Liver (tissue), 9 donors: ENCODE results near the gene OR52R1. TPM values are rescaled to one million over a fixed set of nuclear protein-coding genes. Genes with fewer than 3 reads are reported as not detected.

Source experiments
- DNase-seq: peaks from one replicate; pipeline ENCODE4 v3.0.0-alpha.2; 2017; ENCODE audit warnings: low spot score
- H3K27ac ChIP-seq, 2 donors: one replicate each; pipeline ENCODE4 v1.7.0; 2013; ENCODE audit warnings: inconsistent platforms in 2 of 2, low read length in 2 of 2, control low read depth in 1 of 2, low read depth in 1 of 2, mild to moderate bottlenecking in 1 of 2
- H3K27me3 ChIP-seq, 4 donors: one replicate each; pipeline versions ENCODE4 v1.6.1 to v1.7.0; 2013; ENCODE audit warnings: low read length in 3 of 4, inconsistent platforms in 1 of 4, mild to moderate bottlenecking in 1 of 4, moderate library complexity in 1 of 4; ENCODE audit not compliant: control insufficient read depth in 4 of 4, insufficient read depth in 4 of 4
- H3K36me3 ChIP-seq, 4 donors: one replicate each; pipeline versions ENCODE4 v1.6.1 to v1.7.0; 2013; ENCODE audit warnings: low read length in 3 of 4, mild to moderate bottlenecking in 3 of 4, low read depth in 1 of 4, moderate library complexity in 1 of 4; ENCODE audit not compliant: control insufficient read depth in 4 of 4, insufficient read depth in 3 of 4
- H3K4me1 ChIP-seq, 4 donors: one replicate each; pipeline versions ENCODE4 v1.6.1 to v1.7.0; 2013; ENCODE audit warnings: low read length in 3 of 4, mild to moderate bottlenecking in 3 of 4, moderate library complexity in 1 of 4; ENCODE audit not compliant: control insufficient read depth in 4 of 4, insufficient read depth in 4 of 4
- H3K4me3 ChIP-seq, 3 donors: one replicate each; pipeline versions ENCODE4 v1.6.1 to v1.7.0; 2013; ENCODE audit warnings: low read length in 3 of 3, control low read depth in 1 of 3, low read depth in 1 of 3, mild to moderate bottlenecking in 1 of 3
- H3K9ac ChIP-seq, 2 donors: one replicate each; pipeline ENCODE4 v1.7.0; 2013; ENCODE audit warnings: low read length in 2 of 2, mild to moderate bottlenecking in 2 of 2, moderate library complexity in 2 of 2, control low read depth in 1 of 2, low read depth in 1 of 2
- H3K9me3 ChIP-seq, 4 donors: one replicate each; pipeline versions ENCODE4 v1.6.1 to v1.7.0; 2013; ENCODE audit warnings: low read length in 3 of 4; ENCODE audit not compliant: control insufficient read depth in 4 of 4
- ATF3 ChIP-seq: IDR thresholded peaks from 2 replicates; pipeline ENCODE4 v1.6.1; 2016; ENCODE audit warnings: antibody characterized with exemption
- CTCF ChIP-seq: fragments of 150-350 bp; IDR thresholded peaks from 2 replicates; pipeline ENCODE4 v1.5.1; 2017; ENCODE audit warnings: improper control_type of control experiment, low read depth, low read length; ENCODE audit not compliant: missing input control
- EGR1 ChIP-seq, 2 donors: IDR thresholded peaks; 2 replicates each; pipeline ENCODE4 v1.6.1; 2016 to 2018; ENCODE audit warnings: antibody characterized with exemption in 2 of 2, low read depth in 2 of 2
- FOXA2 ChIP-seq: IDR thresholded peaks from 2 replicates; pipeline ENCODE4 v1.6.1; 2016; ENCODE audit warnings: antibody characterized with exemption
- GABPA ChIP-seq, 2 donors: IDR thresholded peaks in 1 of 2; conservative IDR thresholded peaks in 1 of 2; 2 replicates each; pipeline ENCODE4 v1.6.1; 2016; ENCODE audit warnings: antibody characterized with exemption in 2 of 2, mild to moderate bottlenecking in 1 of 2, moderate library complexity in 1 of 2
- HNF4A ChIP-seq, 2 donors: conservative IDR thresholded peaks; 2 replicates each; pipeline ENCODE4 v1.6.1; 2016; ENCODE audit warnings: antibody characterized with exemption in 2 of 2, mild to moderate bottlenecking in 2 of 2
- HNF4G ChIP-seq: IDR thresholded peaks from 2 replicates; pipeline ENCODE4 v1.6.1; 2016; ENCODE audit warnings: antibody characterized with exemption
- JUND ChIP-seq, 2 donors: IDR thresholded peaks; 2 replicates each; pipeline ENCODE4 v1.6.1; 2016; ENCODE audit warnings: antibody characterized with exemption in 2 of 2
- MAX ChIP-seq: IDR thresholded peaks from 2 replicates; pipeline ENCODE4 v1.6.1; 2016; ENCODE audit warnings: antibody characterized with exemption
- NR2F2 ChIP-seq: IDR thresholded peaks from 2 replicates; pipeline ENCODE4 v1.6.1; 2016; ENCODE audit warnings: antibody characterized with exemption
- RAD21 ChIP-seq, 2 donors: IDR thresholded peaks; 2 replicates each; pipeline ENCODE4 v1.6.1; 2016; ENCODE audit warnings: antibody characterized with exemption in 2 of 2, mild to moderate bottlenecking in 2 of 2
- REST ChIP-seq: IDR thresholded peaks from 2 replicates; pipeline ENCODE4 v1.6.1; 2016; ENCODE audit warnings: antibody characterized with exemption, mild to moderate bottlenecking
- RXRA ChIP-seq, 2 donors: IDR thresholded peaks; 2 replicates each; pipeline ENCODE4 v1.6.1; 2017 to 2018; ENCODE audit warnings: antibody characterized with exemption in 2 of 2, mild to moderate bottlenecking in 1 of 2
- SP1 ChIP-seq: IDR thresholded peaks from 2 replicates; pipeline ENCODE4 v1.6.1; 2018; ENCODE audit warnings: antibody characterized with exemption, mild to moderate bottlenecking
- TAF1 ChIP-seq: conservative IDR thresholded peaks from 2 replicates; pipeline ENCODE4 v1.6.1; 2016; ENCODE audit warnings: antibody characterized with exemption, mild to moderate bottlenecking
- YY1 ChIP-seq: IDR thresholded peaks from 2 replicates; pipeline ENCODE4 v1.6.1; 2016; ENCODE audit warnings: antibody characterized with exemption, mild to moderate bottlenecking
- ZBTB33 ChIP-seq: IDR thresholded peaks from 2 replicates; pipeline ENCODE4 v1.6.1; 2016; ENCODE audit warnings: antibody characterized with exemption
- WGBS: extraction: QIAGEN DNeasy Blood & Tissue Kit; methylation state at CpG from one replicate; pipeline ENCODE4 v1.1.7; 2013; 5-methylcytosine and 5-hydroxymethylcytosine counted together
- polyA plus RNA-seq, 2 donors: library from polyadenylated mRNA; stranded (reverse) in 1 of 2; unstranded in 1 of 2; fragments of 200-250 nt in 1 of 2; fragments of >200 nt in 1 of 2; fragmentation: Nextera tagmentation in 1 of 2; extraction: Ambion mirVana in 1 of 2; gene quantifications; one replicate each; pipeline versions ENCODE4 v1.2.1 to v1.2.3, GENCODE V29; 2013 to 2015
- total RNA-seq, 2 donors: library from RNA; depleted of rRNA; stranded (reverse); fragments of >200 nt; gene quantifications; one replicate each; pipeline ENCODE4 v1.2.3, GENCODE V29; 2014
- donor health status: healthy.
- donor health status: healthy.
- donor health status: healthy.
- donor health status: healthy.
- donor health status: healthy.

The OR52R1 gene
- total and polyA plus RNA-seq, 4 donors, result not detected

- Histone ChIP-seq H3K4me3 (no peak overlapping the region), H3K36me3 (no peaks in the 10 kb centered on the region), H3K27me3 (no peaks in the 10 kb centered on the region), H3K27ac (no peak overlapping the region), H3K9ac (no peak overlapping the region), H3K4me1 (no peaks in the 10 kb centered on the region), H3K9me3 (no peaks in the 10 kb centered on the region)
- 54% methylated on average over 1 of the region's 1 CpG for WGBS
- DNase-seq, result no peak
- TF ChIP-seq EGR1 (IDR thresholded peaks at IDR 0.05; ENCODE audit: low read depth in 2 of 2) (no peak), SP1 (no peak), GABPA (IDR thresholded peaks at IDR 0.05 in 1 of 2, conservative IDR thresholded peaks at IDR 0.05 in 1 of 2) (no peak), HNF4G (no peak), FOXA2 (no peak), TAF1 (no peak), RXRA (IDR thresholded peaks at IDR 0.05) (no peak), HNF4A (conservative IDR thresholded peaks at IDR 0.05) (no peak), MAX (no peak)
Observed at GRCh38 chr11:4782454-4782853, 21.7 kb downstream of the OR52R1 start.

GRCh38 chr11:4769838-4770237, 34.3 kb downstream of the OR52R1 start, which contains the start of gene OR51F1:
TSS of gene OR51F1 (minus strand) at chr11:4769938. CDS start at chr11:4769938, 0 bp downstream.
- Histone ChIP-seq H3K9ac (no peak within 1 kb of the TSS), H3K4me3 (no peak within 1 kb of the TSS), H3K27ac (no peak within 1 kb of the TSS), H3K9me3 (no peaks in the 10 kb centered on the region), H3K4me1 (no peaks in the 10 kb centered on the region), H3K27me3 (peaks cover 0 to 3% (median 0%) of the 10 kb centered on the region in 4 donors), H3K36me3 (no peaks in the 10 kb centered on the region)
- WGBS, result 90% methylated on average over 1 of the region's 1 CpG
- no peak for DNase-seq
- no peak for TF ChIP-seq HNF4A (conservative IDR thresholded peaks at IDR 0.05)
- TF ChIP-seq SP1, result no peak
- no peak for TF ChIP-seq MAX
- no peak for TF ChIP-seq RAD21 (IDR thresholded peaks at IDR 0.05)
- TF ChIP-seq REST, result no peak
- no peak for TF ChIP-seq NR2F2
- TF ChIP-seq TAF1, result no peak
- no peak for TF ChIP-seq ZBTB33
- TF ChIP-seq RXRA (IDR thresholded peaks at IDR 0.05), result no peak
- TF ChIP-seq JUND (IDR thresholded peaks at IDR 0.05), result no peak
- no peak for TF ChIP-seq GABPA (IDR thresholded peaks at IDR 0.05 in 1 of 2, conservative IDR thresholded peaks at IDR 0.05 in 1 of 2)
- no peak for TF ChIP-seq HNF4G
- no peak for TF ChIP-seq YY1
- TF ChIP-seq CTCF, result no peak
- no peak for TF ChIP-seq ATF3
- TF ChIP-seq EGR1 (IDR thresholded peaks at IDR 0.05; ENCODE audit: low read depth in 2 of 2), result no peak
